CD4-positive, alpha-beta memory T cell (primary cell): ENCODE data around the gene SIGLEC8. TPM values are rescaled to one million over a fixed set of nuclear protein-coding genes. Genes with fewer than 3 reads are reported as not detected.

Experiments
- CTCF ChIA-PET: fragments of 350-600 bp; sonication (Branson Sonifier 250); formaldehyde crosslinking; loops from one replicate; lab custom pipeline; 2021; ENCODE audit warnings: inconsistent platforms; ENCODE audit not compliant: partially characterized antibody; lab: Charles Lee
- POLR2A ChIA-PET: fragments of 350-600 bp; sonication (Branson Sonifier 250); formaldehyde crosslinking; loops from one replicate; lab custom pipeline; 2021; ENCODE audit not compliant: partially characterized antibody; lab: Charles Lee
- DNase-seq, 5 donors: peaks; one replicate each; pipeline versions ENCODE4 v3.0.0 to v3.0.0-alpha.2; 2020 to 2022; ENCODE audit warnings: mixed read lengths in 1 of 5
- H3K27ac ChIP-seq: one replicate; pipeline ENCODE4 v1.7.0; 2013; ENCODE audit warnings: low read depth, low read length
- H3K27me3 ChIP-seq: 2 replicates; pipeline ENCODE4 v1.7.0; 2013; ENCODE audit warnings: mild to moderate bottlenecking, low read length, moderate library complexity; ENCODE audit not compliant: insufficient read depth
- H3K36me3 ChIP-seq: 2 replicates; pipeline ENCODE4 v1.7.0; 2013; ENCODE audit warnings: mild to moderate bottlenecking, low read length, moderate library complexity; ENCODE audit not compliant: insufficient read depth
- H3K4me1 ChIP-seq: 2 replicates; pipeline ENCODE4 v1.7.0; 2013; ENCODE audit warnings: mild to moderate bottlenecking, low read length, moderate library complexity; ENCODE audit not compliant: insufficient read depth
- H3K4me3 ChIP-seq, 2 donors: one replicate each; pipeline ENCODE4 v1.7.0; 2013; ENCODE audit warnings: low read length in 2 of 2, mild to moderate bottlenecking in 1 of 2
- H3K9me3 ChIP-seq, 2 donors: one replicate each; pipeline ENCODE4 v1.7.0; 2013; ENCODE audit warnings: low read length in 2 of 2, control low read depth in 1 of 2; ENCODE audit not compliant: control insufficient read depth in 1 of 2
- H3K27ac Mint-ChIP-seq, 7 donors: one replicate each; pipeline ENCODE4 v1.8.0; 2020 to 2021; ENCODE audit warnings: mixed read lengths in 7 of 7, mild to moderate bottlenecking in 6 of 7, inconsistent platforms in 3 of 7, moderate library complexity in 3 of 7
- H3K27me3 Mint-ChIP-seq, 2 donors: one replicate each; pipeline ENCODE4 v1.8.0; 2020 to 2021; ENCODE audit warnings: mixed read lengths in 2 of 2
- H3K36me3 Mint-ChIP-seq, 2 donors: one replicate each; pipeline ENCODE4 v1.8.0; 2020 to 2021; ENCODE audit warnings: mixed read lengths in 2 of 2, inconsistent platforms in 1 of 2, mild to moderate bottlenecking in 1 of 2
- H3K4me1 Mint-ChIP-seq, 4 donors: one replicate each; pipeline ENCODE4 v1.8.0; 2020 to 2021; ENCODE audit warnings: mixed read lengths in 4 of 4, mild to moderate bottlenecking in 1 of 4
- H3K4me3 Mint-ChIP-seq, 8 donors: one replicate each; pipeline ENCODE4 v1.8.0; 2020 to 2021; ENCODE audit warnings: mixed read lengths in 8 of 8, mild to moderate bottlenecking in 7 of 8, moderate library complexity in 6 of 8, inconsistent platforms in 3 of 8
- H3K9me3 Mint-ChIP-seq, 8 donors: one replicate each; pipeline ENCODE4 v1.8.0; 2020 to 2021; ENCODE audit warnings: mixed read lengths in 8 of 8, mild to moderate bottlenecking in 5 of 8, inconsistent platforms in 3 of 8, moderate library complexity in 1 of 8
- intact Hi-C: fragments of 100-400 bp; cut with micrococcal nuclease; formaldehyde crosslinking; loops from one replicate; pipeline ENCODE4 v1.15.1; 2023
- polyA plus RNA-seq, 2 donors: library from polyadenylated mRNA; unstranded; fragments of 300-500 nt; fragmentation: Illumina TruSeq; gene quantifications; one replicate each; pipeline ENCODE4 v1.2.3, GENCODE V29; 2021
- total RNA-seq, 2 experiments: library from RNA; stranded (reverse); gene quantifications; one replicate each; pipeline ENCODE4 v1.2.3, GENCODE V29; 2021

Gene SIGLEC8
- total and polyA plus RNA-seq, 4 experiments from 2014 or later, result not detected

GRCh38 chr19:51434456-51434855 lies 23.8 kb downstream of the SIGLEC8 start:
- Histone ChIP-seq H3K4me3 (no peak overlapping the region), H3K36me3 (no peaks in the 10 kb centered on the region), H3K4me1 (peaks cover 14% of the 10 kb centered on the region), H3K27ac (no peak overlapping the region), H3K9me3 (no peaks in the 10 kb centered on the region), H3K27me3 (no peaks in the 10 kb centered on the region)
- Mint-ChIP-seq H3K27me3 (peaks cover 9 to 14% of the 10 kb centered on the region in 2 donors), H3K4me3 (no peak overlapping the region), H3K36me3 (no peaks in the 10 kb centered on the region), H3K27ac (no peak overlapping the region), H3K9me3 (peaks cover 0 to 2% (median 0%) of the 10 kb centered on the region in 8 donors), H3K4me1 (peaks cover 2 to 11% (median 5%) of the 10 kb centered on the region in 4 donors)
- intact Hi-C loops, result no loop called here
- ChIA-PET POLR2A (no interaction called here), CTCF (interaction anchor here (0.8 kb wide), 1 partner anchor 37 kb away, joined by 3 read pairs; no protein-coding TSS in a partner anchor)
- DNase-seq, result no peak

DNA sequence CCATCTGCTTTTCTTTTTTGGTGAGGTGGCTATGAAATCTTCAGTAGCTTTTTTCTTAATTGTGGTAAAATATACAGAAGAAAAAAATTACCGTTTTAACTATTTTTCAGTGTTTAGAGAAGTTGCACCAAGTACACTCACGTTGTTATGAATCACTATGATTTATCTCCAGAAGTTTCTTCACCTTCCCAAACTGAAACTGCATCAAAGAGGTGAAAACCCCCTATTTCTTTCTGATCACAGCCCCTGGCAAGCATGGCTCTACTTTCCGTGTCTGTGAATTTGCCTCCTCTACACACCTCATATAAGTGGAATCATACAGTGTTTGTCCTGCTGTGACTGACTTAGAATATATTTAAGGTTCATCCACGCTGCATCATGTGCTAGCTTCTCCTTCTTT lies 25.2 kb downstream of the SIGLEC8 start:
- peaks cover 0 to 2% (median 0%) of the 10 kb centered on the region in 8 donors for H3K9me3 Mint-ChIP-seq
- H3K4me3 Mint-ChIP-seq, result no peak overlapping the region
- peaks cover 9 to 11% of the 10 kb centered on the region in 2 donors for H3K27me3 Mint-ChIP-seq
- ChIA-PET POLR2A (no interaction called here), CTCF (interaction anchor here (0.7 kb wide), 2 partner anchors 22 to 45 kb away, joined by 3 to 5 read pairs; partner anchors contain the start of gene CEACAM18)
- DNase-seq, result no peak
- H3K36me3 Mint-ChIP-seq, result no peaks in the 10 kb centered on the region
- no peak overlapping the region for H3K27ac ChIP-seq
- H3K27ac Mint-ChIP-seq, result no peak overlapping the region
- peaks cover 0 to 1% (median under 1%) of the 10 kb centered on the region in 4 donors for H3K4me1 Mint-ChIP-seq
- no peak overlapping the region for H3K4me3 ChIP-seq
- H3K9me3 ChIP-seq, result no peaks in the 10 kb centered on the region
- H3K27me3 ChIP-seq, result no peaks in the 10 kb centered on the region
- no peaks in the 10 kb centered on the region for H3K36me3 ChIP-seq
- no peaks in the 10 kb centered on the region for H3K4me1 ChIP-seq
- intact Hi-C loops, result no loop called here

GRCh38 chr19:51431124-51431523 lies 27.1 kb downstream of the SIGLEC8 start:
- H3K9me3 Mint-ChIP-seq, result peaks cover 0 to 2% (median 0%) of the 10 kb centered on the region in 8 donors
- H3K36me3 ChIP-seq, result no peaks in the 10 kb centered on the region
- peaks cover 3 to 4% of the 10 kb centered on the region in 2 donors for H3K27me3 Mint-ChIP-seq
- ChIA-PET CTCF (no interaction called here), POLR2A (no interaction called here)
- no peak overlapping the region for H3K27ac ChIP-seq
- DNase-seq, result no peak
- intact Hi-C loops, result no loop called here
- no peaks in the 10 kb centered on the region for H3K4me1 ChIP-seq
- H3K36me3 Mint-ChIP-seq, result no peaks in the 10 kb centered on the region
- H3K4me1 Mint-ChIP-seq, result no peaks in the 10 kb centered on the region
- H3K9me3 ChIP-seq, result no peaks in the 10 kb centered on the region
- H3K4me3 ChIP-seq, result no peak overlapping the region
- H3K27ac Mint-ChIP-seq, result no peak overlapping the region
- no peaks in the 10 kb centered on the region for H3K27me3 ChIP-seq
- no peak overlapping the region for H3K4me3 Mint-ChIP-seq

DNA sequence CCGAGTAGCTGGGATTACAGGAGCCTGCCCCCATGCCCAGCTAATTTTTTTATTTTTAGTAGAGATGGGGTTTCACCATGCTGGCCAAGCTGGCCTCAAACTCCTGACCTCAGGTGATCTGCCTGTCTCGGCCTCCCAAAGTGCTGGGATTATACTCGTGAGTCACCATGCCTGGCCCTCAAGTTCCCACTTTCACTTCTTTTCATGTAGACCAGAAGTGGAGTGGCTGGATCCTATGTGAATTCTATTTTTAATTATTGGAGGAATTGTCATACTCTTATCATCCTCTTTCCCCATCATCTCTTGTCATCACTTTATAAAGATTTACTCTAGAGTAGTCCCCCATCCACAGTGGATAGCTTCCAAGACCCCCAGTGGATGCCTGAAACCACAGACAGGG lies 28.0 kb downstream of the SIGLEC8 start:
- H3K9me3 ChIP-seq, result no peaks in the 10 kb centered on the region
- intact Hi-C loops, result no loop called here
- Mint-ChIP-seq H3K27ac (peak overlapping the region in 1 of 7 donors; percentile 57), H3K36me3 (no peaks in the 10 kb centered on the region), H3K9me3 (peaks cover 0 to 2% (median 0%) of the 10 kb centered on the region in 8 donors), H3K4me3 (no peak overlapping the region), H3K27me3 (peaks cover 0 to 2% of the 10 kb centered on the region in 2 donors), H3K4me1 (no peaks in the 10 kb centered on the region)
- CTCF ChIA-PET, result no interaction called here
- H3K36me3 ChIP-seq, result no peaks in the 10 kb centered on the region
- POLR2A ChIA-PET, result no interaction called here
- H3K4me3 ChIP-seq, result no peak overlapping the region
- H3K27ac ChIP-seq, result no peak overlapping the region
- no peaks in the 10 kb centered on the region for H3K27me3 ChIP-seq
- no peak for DNase-seq
- H3K4me1 ChIP-seq, result no peaks in the 10 kb centered on the region

- CTCF ChIA-PET, result interaction anchor here (0.9 to 1.9 kb wide), 2 partner anchors 9 to 90 kb away, joined by 3 to 7 read pairs; no protein-coding TSS in a partner anchor
- Histone ChIP-seq H3K36me3 (no peaks in the 10 kb centered on the region), H3K27ac (no peak overlapping the region), H3K27me3 (no peaks in the 10 kb centered on the region), H3K4me3 (no peak overlapping the region), H3K9me3 (no peaks in the 10 kb centered on the region), H3K4me1 (no peaks in the 10 kb centered on the region)
- intact Hi-C loops, result no loop called here
- POLR2A ChIA-PET, result no interaction called here
- Mint-ChIP-seq H3K27ac (peak overlapping the region in 1 of 7 donors; percentile 29), H3K4me1 (peaks cover 0 to 5% (median 0%) of the 10 kb centered on the region in 4 donors), H3K4me3 (no peak overlapping the region), H3K9me3 (peaks cover 0 to 2% (median 0%) of the 10 kb centered on the region in 8 donors), H3K36me3 (no peaks in the 10 kb centered on the region), H3K27me3 (peaks cover 0 to 2% of the 10 kb centered on the region in 2 donors)
- DNase-seq, result no peak
Observed at GRCh38 chr19:51427201-51427600, 31.1 kb downstream of the SIGLEC8 start.

DNA sequence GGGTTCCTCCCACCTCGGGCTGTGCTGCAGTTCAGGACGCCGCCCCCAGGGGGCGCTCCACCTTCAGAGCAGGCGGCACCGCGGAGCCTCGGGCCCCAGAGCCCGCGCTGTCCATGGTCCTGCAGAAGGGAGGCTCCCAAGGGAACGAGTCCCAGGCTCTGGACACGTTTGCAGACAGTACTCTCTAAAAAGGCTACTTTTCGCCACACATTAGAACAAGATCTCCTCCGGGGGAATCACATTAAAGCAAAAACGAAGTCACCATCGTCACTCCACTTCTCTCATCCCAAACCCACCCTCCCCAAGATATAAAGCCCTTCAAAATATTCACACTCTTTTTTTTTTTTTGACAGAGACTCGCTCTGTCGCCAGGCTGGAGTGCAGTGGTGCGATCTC lies 36.2 kb downstream of the SIGLEC8 start:
- Mint-ChIP-seq H3K27me3 (peaks cover 8 to 18% of the 10 kb centered on the region in 2 donors), H3K9me3 (no peaks in the 10 kb centered on the region), H3K4me3 (no peak overlapping the region), H3K27ac (peak overlapping the region in 1 of 7 donors; percentile 24), H3K36me3 (no peaks in the 10 kb centered on the region), H3K4me1 (peaks cover 0 to 8% (median 3%) of the 10 kb centered on the region in 4 donors)
- ChIA-PET CTCF (interaction anchor here (0.6 to 7.3 kb wide), 15 partner anchors 11 to 356 kb away, joined by 3 to 84 read pairs (median 4); no protein-coding TSS in a partner anchor), POLR2A (interaction anchor here (1.4 to 1.9 kb wide), 2 partner anchors 20 to 92 kb away, joined by 3 to 11 read pairs; no protein-coding TSS in a partner anchor)
- Histone ChIP-seq H3K4me3 (no peak overlapping the region), H3K36me3 (no peaks in the 10 kb centered on the region), H3K27me3 (no peaks in the 10 kb centered on the region), H3K9me3 (no peaks in the 10 kb centered on the region), H3K4me1 (no peaks in the 10 kb centered on the region), H3K27ac (no peak overlapping the region)
- intact Hi-C loops, result loop anchor here (1.0 to 2.0 kb wide), 4 partner anchors 19 to 235 kb away; no protein-coding TSS in a partner anchor
- DNase-seq, result peak; percentile 67 to 75 (median 69)

DNA sequence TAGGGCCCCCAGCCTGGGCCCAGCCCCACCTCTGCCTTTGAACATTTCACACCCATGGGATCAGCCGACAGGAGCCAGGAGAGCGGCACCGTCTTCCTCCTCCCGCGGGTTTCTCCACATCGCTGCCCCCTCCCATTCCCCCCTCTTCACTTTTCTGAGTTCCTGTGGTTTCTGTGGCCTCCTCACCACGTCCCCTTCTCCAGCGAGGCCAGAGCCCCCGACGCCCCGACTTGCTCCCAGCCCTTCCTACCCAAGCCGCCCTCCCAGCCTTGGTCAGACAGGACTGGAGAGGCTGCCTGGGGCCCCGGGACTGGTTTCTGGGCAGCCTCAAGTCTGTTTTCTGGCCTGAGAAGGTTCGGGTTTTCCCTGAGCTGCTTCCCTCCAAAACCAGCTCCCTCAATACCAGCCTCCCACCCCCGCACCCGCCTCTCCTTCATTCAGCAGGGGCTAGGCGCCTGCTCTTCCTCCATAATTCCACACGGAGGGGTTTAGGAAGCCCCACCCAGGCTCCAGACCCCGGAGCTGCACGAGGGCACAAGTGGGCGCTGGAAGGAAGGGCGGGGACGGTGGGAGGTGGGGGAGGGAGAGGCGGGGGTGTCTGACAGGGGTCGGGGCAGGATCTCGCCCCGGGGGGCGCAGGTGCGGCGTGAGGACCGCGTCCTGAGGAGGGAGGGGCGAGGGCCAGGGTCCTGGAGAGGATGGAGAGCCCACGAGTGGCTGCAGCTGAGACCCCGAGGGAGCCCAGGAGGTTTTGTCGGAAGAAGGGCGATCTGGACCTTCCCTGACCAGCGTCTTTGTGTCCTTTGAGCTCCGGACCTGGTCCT lies 36.8 kb downstream of the SIGLEC8 start:
- H3K36me3 Mint-ChIP-seq, result no peaks in the 10 kb centered on the region
- H3K27ac Mint-ChIP-seq, result peak overlapping the region in 1 of 7 donors; percentile 24
- POLR2A ChIA-PET, result interaction anchor here (1.4 to 1.9 kb wide), 2 partner anchors 21 to 93 kb away, joined by 3 to 11 read pairs; no protein-coding TSS in a partner anchor

More for the DNA sequence above, 36.8 kb downstream of the SIGLEC8 start:
- Histone ChIP-seq H3K4me3 (no peak overlapping the region), H3K36me3 (no peaks in the 10 kb centered on the region), H3K4me1 (no peaks in the 10 kb centered on the region), H3K27me3 (no peaks in the 10 kb centered on the region), H3K9me3 (no peaks in the 10 kb centered on the region), H3K27ac (no peak overlapping the region)
- intact Hi-C loops, result loop anchor here (1.0 to 2.0 kb wide), 4 partner anchors 20 to 235 kb away; no protein-coding TSS in a partner anchor
- Mint-ChIP-seq H3K27me3 (peaks cover 11 to 20% of the 10 kb centered on the region in 2 donors), H3K4me1 (peaks cover 0 to 8% (median 3%) of the 10 kb centered on the region in 4 donors), H3K9me3 (no peaks in the 10 kb centered on the region), H3K4me3 (no peak overlapping the region)
- CTCF ChIA-PET, result interaction anchor here (0.6 to 7.3 kb wide), 18 partner anchors 10 to 356 kb away, joined by 3 to 84 read pairs (median 3); no protein-coding TSS in a partner anchor
- no peak for DNase-seq
